GM06990 (cell line): ENCODE data around the gene ARHGAP36.

Source experiments
- DNase-seq: peaks from one replicate; pipeline ENCODE4 v3.0.0-alpha.2; 2011; ENCODE audit not compliant: insufficient read length; ENCODE audit errors: extremely low read depth
- H3K27me3 ChIP-seq: replicated peaks from 2 replicates; pipeline ENCODE4 v1.6.0; 2011; ENCODE audit warnings: low read length; ENCODE audit not compliant: control insufficient read depth, insufficient read depth
- H3K36me3 ChIP-seq: 2 replicates; pipeline ENCODE4 v1.5.1; 2011; ENCODE audit warnings: low read length; ENCODE audit not compliant: control insufficient read depth, insufficient read depth
- H3K4me3 ChIP-seq: replicated peaks from 2 replicates; pipeline ENCODE4 v1.5.1; 2011; ENCODE audit warnings: low read depth, mild to moderate bottlenecking, control low read depth, low read length
- CTCF ChIP-seq: IDR thresholded peaks from 2 replicates; pipeline ENCODE4 v1.5.1; 2011; ENCODE audit warnings: low read length, control low read depth, mild to moderate bottlenecking, inconsistent platforms; ENCODE audit not compliant: insufficient read depth, poor library complexity, severe bottlenecking

The ARHGAP36 gene

GRCh38 chrX:131040781-131041180 is 17.4 kb upstream of the ARHGAP36 start:
- TF ChIP-seq CTCF = no peak
- DNase-seq = no peak
- H3K27me3 ChIP-seq = no peaks in the 10 kb centered on the region; the same call in 1 of the 2 replicates
- H3K36me3 ChIP-seq = no peaks in the 10 kb centered on the region
- no peak overlapping the region for H3K4me3 ChIP-seq

GRCh38 chrX:131041667-131042066 is 16.5 kb upstream of the ARHGAP36 start:
- no peaks in the 10 kb centered on the region; the same call in 1 of the 2 replicates for H3K27me3 ChIP-seq
- no peak for TF ChIP-seq CTCF
- no peak overlapping the region for H3K4me3 ChIP-seq
- DNase-seq = no peak
- no peaks in the 10 kb centered on the region for H3K36me3 ChIP-seq

GRCh38 chrX:131045726-131046125 is 12.4 kb upstream of the ARHGAP36 start:
- no peak for TF ChIP-seq CTCF
- no peak overlapping the region for H3K4me3 ChIP-seq
- H3K36me3 ChIP-seq = no peaks in the 10 kb centered on the region
- DNase-seq = no peak
- H3K27me3 ChIP-seq = no peaks in the 10 kb centered on the region; the same call in 1 of the 2 replicates

- DNase-seq = no peak
- Histone ChIP-seq H3K4me3 (no peak overlapping the region), H3K27me3 (no peaks in the 10 kb centered on the region), H3K36me3 (no peaks in the 10 kb centered on the region)
- no peak for TF ChIP-seq CTCF
Measured at GRCh38 chrX:131046596-131046995, 11.6 kb upstream of the ARHGAP36 start.

- Histone ChIP-seq H3K27me3 (no peaks in the 10 kb centered on the region), H3K4me3 (no peak overlapping the region), H3K36me3 (no peaks in the 10 kb centered on the region)
- DNase-seq = no peak
- TF ChIP-seq CTCF = no peak
Measured at GRCh38 chrX:131047180-131047579, 11.0 kb upstream of the ARHGAP36 start.

- DNase-seq = no peak
- H3K4me3 ChIP-seq = no peak overlapping the region
- H3K27me3 ChIP-seq = no peaks in the 10 kb centered on the region
- no peak for TF ChIP-seq CTCF
- no peaks in the 10 kb centered on the region for H3K36me3 ChIP-seq
Measured at GRCh38 chrX:131053076-131053475, 5.1 kb upstream of the ARHGAP36 start.
